Measurements from ENCODE around the gene GPC3.

DNA sequence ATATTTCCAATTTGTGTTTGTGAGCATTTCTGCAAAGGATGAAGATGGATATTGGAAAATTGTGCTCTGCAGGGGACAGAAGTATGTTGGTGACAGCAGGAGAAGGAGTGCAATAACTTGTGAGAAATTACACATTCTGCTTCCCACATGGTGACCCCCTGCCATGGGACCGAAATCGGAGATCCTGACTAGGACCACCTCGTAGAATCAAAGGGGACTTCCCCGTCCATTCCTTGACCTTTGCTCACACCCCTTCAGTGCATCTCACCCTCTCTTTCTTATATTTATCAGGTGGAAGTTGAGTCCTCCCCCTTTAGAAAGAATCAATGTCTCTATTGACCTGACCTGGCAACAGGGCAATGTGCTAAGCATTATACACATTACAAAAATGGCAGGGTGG lies 451.2 kb downstream of the GPC3 start:
- TF ChIP-seq TCF12 (IDR thresholded peaks at IDR 0.05; ENCODE audit: low read depth) (no peak), RAD21 (IDR thresholded peaks at IDR 0.05; ENCODE audit: low read depth) (no peak), FOXM1 (IDR thresholded peaks at IDR 0.05; ENCODE audit: borderline replicate concordance, low read depth) (no peak), TAF1 (IDR thresholded peaks at IDR 0.05; ENCODE audit: low read depth) (no peak), EP300 (IDR thresholded peaks at IDR 0.05; ENCODE audit: borderline replicate concordance) (no peak), EGR1 (IDR thresholded peaks at IDR 0.05) (no peak), TEAD4 (IDR thresholded peaks at IDR 0.05) (no peak), YY1 (IDR thresholded peaks at IDR 0.05; ENCODE audit: low read depth) (no peak), CREB1 (IDR thresholded peaks at IDR 0.05; ENCODE audit: low read depth) (no peak), NFIC (IDR thresholded peaks at IDR 0.05) (no peak), CEBPB (IDR thresholded peaks at IDR 0.05) (no peak)
- TF ChIP-seq, protein P1, sequence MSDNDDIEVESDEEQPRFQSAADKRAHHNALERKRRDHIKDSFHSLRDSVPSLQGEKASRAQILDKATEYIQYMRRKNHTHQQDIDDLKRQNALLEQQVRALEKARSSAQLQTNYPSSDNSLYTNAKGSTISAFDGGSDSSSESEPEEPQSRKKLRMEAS (IDR thresholded peaks at IDR 0.05), result no peak
- TF ChIP-seq, protein P2, sequence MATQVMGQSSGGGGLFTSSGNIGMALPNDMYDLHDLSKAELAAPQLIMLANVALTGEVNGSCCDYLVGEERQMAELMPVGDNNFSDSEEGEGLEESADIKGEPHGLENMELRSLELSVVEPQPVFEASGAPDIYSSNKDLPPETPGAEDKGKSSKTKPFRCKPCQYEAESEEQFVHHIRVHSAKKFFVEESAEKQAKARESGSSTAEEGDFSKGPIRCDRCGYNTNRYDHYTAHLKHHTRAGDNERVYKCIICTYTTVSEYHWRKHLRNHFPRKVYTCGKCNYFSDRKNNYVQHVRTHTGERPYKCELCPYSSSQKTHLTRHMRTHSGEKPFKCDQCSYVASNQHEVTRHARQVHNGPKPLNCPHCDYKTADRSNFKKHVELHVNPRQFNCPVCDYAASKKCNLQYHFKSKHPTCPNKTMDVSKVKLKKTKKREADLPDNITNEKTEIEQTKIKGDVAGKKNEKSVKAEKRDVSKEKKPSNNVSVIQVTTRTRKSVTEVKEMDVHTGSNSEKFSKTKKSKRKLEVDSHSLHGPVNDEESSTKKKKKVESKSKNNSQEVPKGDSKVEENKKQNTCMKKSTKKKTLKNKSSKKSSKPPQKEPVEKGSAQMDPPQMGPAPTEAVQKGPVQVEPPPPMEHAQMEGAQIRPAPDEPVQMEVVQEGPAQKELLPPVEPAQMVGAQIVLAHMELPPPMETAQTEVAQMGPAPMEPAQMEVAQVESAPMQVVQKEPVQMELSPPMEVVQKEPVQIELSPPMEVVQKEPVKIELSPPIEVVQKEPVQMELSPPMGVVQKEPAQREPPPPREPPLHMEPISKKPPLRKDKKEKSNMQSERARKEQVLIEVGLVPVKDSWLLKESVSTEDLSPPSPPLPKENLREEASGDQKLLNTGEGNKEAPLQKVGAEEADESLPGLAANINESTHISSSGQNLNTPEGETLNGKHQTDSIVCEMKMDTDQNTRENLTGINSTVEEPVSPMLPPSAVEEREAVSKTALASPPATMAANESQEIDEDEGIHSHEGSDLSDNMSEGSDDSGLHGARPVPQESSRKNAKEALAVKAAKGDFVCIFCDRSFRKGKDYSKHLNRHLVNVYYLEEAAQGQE (IDR thresholded peaks at IDR 0.05; ENCODE audit: low read depth), result no peak
- TF ChIP-seq, protein P3, sequence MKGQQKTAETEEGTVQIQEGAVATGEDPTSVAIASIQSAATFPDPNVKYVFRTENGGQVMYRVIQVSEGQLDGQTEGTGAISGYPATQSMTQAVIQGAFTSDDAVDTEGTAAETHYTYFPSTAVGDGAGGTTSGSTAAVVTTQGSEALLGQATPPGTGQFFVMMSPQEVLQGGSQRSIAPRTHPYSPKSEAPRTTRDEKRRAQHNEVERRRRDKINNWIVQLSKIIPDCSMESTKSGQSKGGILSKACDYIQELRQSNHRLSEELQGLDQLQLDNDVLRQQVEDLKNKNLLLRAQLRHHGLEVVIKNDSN (IDR thresholded peaks at IDR 0.05), result no peak

All from Ishikawa (cell line).